Fibroblast of the aortic adventitia (primary cell): ENCODE results near the gene TMEM9. TPM values are rescaled to one million over a fixed set of nuclear protein-coding genes. Genes with fewer than 3 reads are reported as not detected.

Source experiments
- DNase-seq: peaks from one replicate; pipeline ENCODE4 v3.0.0-alpha.2; 2010; ENCODE audit warnings: low read depth
- H3K4me3 ChIP-seq: 2 replicates; pipeline ENCODE4 v1.5.1; 2011; ENCODE audit warnings: low read depth, mild to moderate bottlenecking, control low read depth, low read length, moderate library complexity
- total RNA-seq: library from RNA; depleted of rRNA; stranded (reverse); fragments of >200 nt; gene quantifications from 2 replicates; pipeline ENCODE4 v1.2.3, GENCODE V29; 2012; ENCODE audit warnings: low replicate concordance
- TF ChIP-seq, protein P1 (sequence below): IDR thresholded peaks from 2 replicates; pipeline ENCODE4 v1.5.1; 2011; ENCODE audit warnings: mild to moderate bottlenecking, low read length, control low read depth, inconsistent platforms; ENCODE audit not compliant: insufficient read depth

TMEM9 gene
- total RNA-seq, 1 donor: 35.1 TPM

DNA sequence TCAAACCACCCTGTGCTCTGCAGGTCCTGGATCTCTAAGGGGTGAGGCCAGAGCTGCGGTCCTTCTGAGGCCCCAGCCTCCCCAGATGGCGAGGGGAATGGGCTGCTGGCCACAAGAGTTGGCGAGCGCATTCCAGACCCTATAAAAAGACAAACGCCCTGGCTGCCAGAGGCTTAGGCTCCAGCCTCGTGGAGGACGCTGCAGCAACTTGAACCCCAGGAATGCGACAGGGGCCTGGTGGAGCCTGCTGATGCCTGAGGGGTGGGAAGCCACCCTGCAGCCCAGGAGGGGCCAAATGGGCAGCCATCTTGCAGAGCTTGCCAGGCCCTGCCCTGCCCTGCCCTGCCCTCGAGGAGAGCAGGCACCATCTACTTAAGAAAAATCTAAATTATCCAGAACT lies 50.6 kb downstream of the TMEM9 start:
- no peak for DNase-seq
- no peak overlapping the region for H3K4me3 ChIP-seq
- TF ChIP-seq, protein P1, sequence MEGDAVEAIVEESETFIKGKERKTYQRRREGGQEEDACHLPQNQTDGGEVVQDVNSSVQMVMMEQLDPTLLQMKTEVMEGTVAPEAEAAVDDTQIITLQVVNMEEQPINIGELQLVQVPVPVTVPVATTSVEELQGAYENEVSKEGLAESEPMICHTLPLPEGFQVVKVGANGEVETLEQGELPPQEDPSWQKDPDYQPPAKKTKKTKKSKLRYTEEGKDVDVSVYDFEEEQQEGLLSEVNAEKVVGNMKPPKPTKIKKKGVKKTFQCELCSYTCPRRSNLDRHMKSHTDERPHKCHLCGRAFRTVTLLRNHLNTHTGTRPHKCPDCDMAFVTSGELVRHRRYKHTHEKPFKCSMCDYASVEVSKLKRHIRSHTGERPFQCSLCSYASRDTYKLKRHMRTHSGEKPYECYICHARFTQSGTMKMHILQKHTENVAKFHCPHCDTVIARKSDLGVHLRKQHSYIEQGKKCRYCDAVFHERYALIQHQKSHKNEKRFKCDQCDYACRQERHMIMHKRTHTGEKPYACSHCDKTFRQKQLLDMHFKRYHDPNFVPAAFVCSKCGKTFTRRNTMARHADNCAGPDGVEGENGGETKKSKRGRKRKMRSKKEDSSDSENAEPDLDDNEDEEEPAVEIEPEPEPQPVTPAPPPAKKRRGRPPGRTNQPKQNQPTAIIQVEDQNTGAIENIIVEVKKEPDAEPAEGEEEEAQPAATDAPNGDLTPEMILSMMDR: no peak

DNA sequence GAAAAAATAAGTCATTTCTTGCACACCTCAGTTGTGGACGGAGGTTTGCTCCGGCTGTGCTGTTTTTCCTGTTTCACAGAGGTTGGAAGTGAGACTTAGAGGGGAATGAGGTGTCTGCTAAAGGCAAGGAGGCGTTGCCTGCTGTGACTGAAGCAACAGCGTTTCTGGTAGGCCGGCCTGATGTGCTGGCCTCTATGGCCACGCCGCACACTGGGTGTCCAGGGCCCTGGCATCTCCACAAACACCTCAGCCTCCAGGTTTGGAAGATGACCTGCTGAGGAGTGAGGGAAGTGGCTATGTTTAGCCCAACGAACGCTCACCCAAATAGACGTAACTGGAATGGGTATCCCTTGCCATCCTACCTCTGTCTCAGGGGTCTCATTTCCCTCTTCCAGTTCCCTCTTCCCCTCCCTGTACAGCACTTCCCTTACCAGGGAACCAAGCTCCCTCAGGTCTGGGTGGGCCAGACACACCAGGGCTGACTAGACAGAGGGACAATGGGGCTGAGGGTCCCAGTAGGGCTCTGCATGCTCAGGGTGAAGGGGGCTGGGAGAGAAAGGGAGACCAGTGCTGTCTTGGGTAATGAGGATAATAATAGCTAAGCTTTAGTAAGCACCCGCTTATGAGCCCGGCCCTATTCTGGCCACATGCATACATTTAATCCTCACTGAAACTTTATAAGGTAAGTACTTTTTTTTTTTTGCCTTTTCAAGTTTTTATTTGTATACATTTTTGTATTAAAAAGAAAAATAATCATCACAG lies 53.9 kb downstream of the TMEM9 start:
- TF ChIP-seq, protein P1: no peak
- no peak overlapping the region for H3K4me3 ChIP-seq
- DNase-seq: no peak

DNA sequence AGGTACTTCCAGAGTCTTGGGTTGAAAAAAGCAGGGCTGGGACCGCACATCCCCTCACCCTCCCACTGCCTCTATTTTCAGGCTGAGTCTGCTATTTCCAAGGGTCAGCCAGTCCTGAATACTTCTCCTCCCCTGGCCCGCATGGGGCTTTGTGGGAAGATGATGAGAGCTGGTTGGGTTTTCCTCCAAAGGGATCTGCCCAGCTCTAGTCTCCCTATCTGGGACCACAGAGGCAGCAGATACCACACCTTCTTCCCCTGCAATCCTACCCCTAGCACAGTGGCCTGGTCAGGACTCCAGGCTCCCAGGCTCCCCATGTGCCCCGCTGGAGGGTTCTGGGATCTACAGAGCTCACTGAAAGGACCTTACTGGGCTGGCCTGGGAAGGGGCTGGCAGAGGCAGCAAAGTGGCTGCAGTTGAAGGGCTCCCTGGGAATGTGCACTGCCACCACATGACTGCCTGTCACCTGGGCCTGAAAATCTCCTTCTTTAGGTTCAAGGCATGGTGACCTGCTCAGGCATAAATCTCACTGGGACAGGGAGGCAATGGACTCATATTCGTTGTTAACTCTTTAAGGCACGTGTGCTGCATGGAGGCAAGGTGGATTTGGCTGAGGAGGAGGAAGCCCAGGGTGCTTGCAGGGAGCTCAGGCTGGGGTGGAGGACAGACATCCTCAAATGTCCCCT lies 55.1 kb downstream of the TMEM9 start:
- DNase-seq: no peak
- no peak overlapping the region for H3K4me3 ChIP-seq
- TF ChIP-seq, protein P1: no peak

DNA sequence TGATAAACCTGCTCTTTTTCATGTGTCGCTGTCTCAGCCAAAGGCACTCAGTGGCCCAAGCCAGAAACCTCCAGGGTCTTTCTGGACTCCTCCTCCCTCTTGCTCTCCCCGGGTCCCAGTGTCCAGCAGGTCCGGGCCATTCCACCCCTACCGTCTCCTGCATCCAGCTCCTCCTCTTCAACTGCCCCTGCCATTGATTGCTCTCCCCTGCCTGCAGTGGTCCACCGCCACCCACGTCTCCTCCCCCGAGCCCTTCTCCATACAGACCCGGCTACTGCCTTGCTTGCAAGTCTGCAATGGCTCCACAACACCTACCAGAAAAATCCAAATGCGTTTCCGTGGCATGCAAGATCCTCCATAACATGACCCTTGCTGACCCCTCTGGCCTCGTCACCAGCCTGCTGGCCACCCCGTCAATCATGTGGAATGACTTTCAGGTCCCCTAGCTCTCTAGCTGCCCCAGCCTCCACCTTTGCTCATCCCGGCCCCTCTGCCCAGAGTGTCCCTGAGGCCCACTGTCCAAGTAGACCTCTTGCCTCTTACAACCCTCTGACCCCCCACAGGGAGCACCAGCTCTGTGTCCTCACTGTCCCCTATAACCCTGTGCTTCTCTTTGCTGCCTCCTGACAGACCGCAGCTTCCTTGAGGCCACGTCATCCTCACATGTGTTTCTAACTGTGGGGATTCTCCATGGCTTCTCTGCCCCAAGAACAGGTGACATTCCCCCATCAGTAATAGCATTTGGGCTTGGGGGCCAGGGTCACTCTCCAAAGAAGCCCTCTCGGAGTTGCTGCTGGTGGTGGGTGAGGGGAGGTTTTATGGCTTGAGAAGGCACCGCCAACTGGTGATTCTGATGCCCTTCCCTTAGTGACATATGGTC lies 57.1 kb downstream of the TMEM9 start:
- H3K4me3 ChIP-seq: no peak overlapping the region
- TF ChIP-seq, protein P1: no peak
- DNase-seq: no peak

DNA sequence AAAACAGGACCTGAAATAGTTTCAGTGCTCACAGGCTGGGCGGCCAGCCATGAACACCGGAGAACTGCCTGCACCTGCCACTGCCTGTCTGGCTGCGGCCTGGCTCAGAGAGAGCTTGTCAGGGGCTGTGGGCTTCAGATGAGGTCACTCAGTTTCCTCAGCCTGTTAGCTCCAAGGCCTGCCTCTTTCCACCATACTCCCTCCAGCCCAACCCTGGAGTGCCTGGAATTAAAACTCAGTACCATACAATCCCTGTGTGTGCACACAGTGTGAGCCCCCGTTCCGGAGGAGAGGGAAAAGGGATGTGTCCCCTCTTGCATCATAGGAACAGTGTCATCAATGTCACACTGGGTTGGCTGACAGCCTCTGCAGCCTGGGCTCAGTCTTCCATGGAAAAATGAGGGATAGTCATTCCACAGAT lies 58.2 kb downstream of the TMEM9 start:
- no peak for DNase-seq
- no peak overlapping the region for H3K4me3 ChIP-seq
- TF ChIP-seq, protein P1: no peak

DNA sequence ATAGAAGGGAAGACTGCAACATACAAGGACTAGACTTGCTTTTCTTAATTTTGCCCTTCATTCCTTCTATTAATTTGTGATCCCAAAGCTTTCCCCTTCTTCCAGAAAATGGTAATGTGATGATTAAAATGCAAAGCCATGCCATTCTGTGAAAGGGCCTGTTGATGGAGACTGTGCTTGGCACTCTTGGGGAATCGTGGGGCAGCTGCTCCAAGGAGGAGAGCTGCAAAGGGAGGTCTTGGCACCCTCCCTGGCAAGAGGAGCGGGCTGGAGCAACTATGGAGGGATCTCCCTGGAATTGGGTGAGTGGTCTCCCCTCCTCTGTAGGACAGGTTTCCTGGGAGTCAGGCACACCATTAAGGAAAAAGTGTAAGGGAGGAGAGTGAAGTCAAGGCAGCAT lies 58.7 kb downstream of the TMEM9 start:
- no peak for DNase-seq
- no peak overlapping the region for H3K4me3 ChIP-seq
- TF ChIP-seq, protein P1: no peak
